Vagina (tissue), 2 donors: ENCODE results near the gene SLC6A4. TPM values are rescaled to one million over a fixed set of nuclear protein-coding genes. Genes with fewer than 3 reads are reported as not detected.

Experiments used
- DNase-seq, 2 donors: peaks; one replicate each; pipeline ENCODE4 v3.0.0-alpha.2; 2017; ENCODE audit errors: extremely low spot score in 2 of 2
- H3K27ac ChIP-seq: fragments of 200-600 bp; sonication (generic); one replicate; pipeline ENCODE4 v1.5.1; 2019
- H3K27me3 ChIP-seq: fragments of 200-600 bp; sonication (generic); one replicate; pipeline ENCODE4 v1.5.1; 2019
- H3K36me3 ChIP-seq, 2 donors: fragments of 200-600 bp; sonication (generic); one replicate each; pipeline ENCODE4 v1.5.1; 2017 to 2019
- H3K4me1 ChIP-seq: fragments of 200-600 bp; sonication (generic); one replicate; pipeline ENCODE4 v1.5.1; 2019
- H3K4me3 ChIP-seq, 2 donors: fragments of 200-600 bp; sonication (generic); 1 replicate in 1 of 2; 2 replicates in 1 of 2; pipeline ENCODE4 v1.5.1; 2016 to 2019
- H3K9me3 ChIP-seq: fragments of 200-600 bp; sonication (generic); one replicate; pipeline ENCODE4 v1.5.1; 2019
- POLR2A ChIP-seq, 2 donors: fragments of 450-650 bp; IDR thresholded peaks; one replicate each; pipeline ENCODE4 v1.6.1; 2017; ENCODE audit warnings: antibody characterized with exemption in 2 of 2, mild to moderate bottlenecking in 2 of 2, moderate library complexity in 2 of 2
- POLR2AphosphoS5 ChIP-seq, 2 donors: sonication (generic); formaldehyde crosslinking; IDR thresholded peaks; one replicate each; pipeline ENCODE4 v1.9.0; 2017; ENCODE audit warnings: antibody characterized with exemption in 2 of 2, mild to moderate bottlenecking in 2 of 2, low read depth in 1 of 2; ENCODE audit not compliant: insufficient read depth in 1 of 2
- intact Hi-C: fragments of 100-400 bp; cut with DNase I; formaldehyde crosslinking; loops from one replicate; pipeline ENCODE4 v1.15.1; 2023
- total RNA-seq: library from RNA; depleted of rRNA; stranded (reverse); fragments of >200 nt; gene quantifications from one replicate; pipeline ENCODE4 v1.2.3, GENCODE V29; 2016
- TF ChIP-seq, protein P1 (sequence below), 3 experiments: fragments of 450-650 bp in 2 of 3; fragments of 200-600 bp in 1 of 3; sonication (generic) in 1 of 3; IDR thresholded peaks; one replicate each; pipeline ENCODE4 v1.5.1; 2017 to 2019; ENCODE audit warnings: antibody characterized with exemption in 3 of 3, mild to moderate bottlenecking in 2 of 3, moderate library complexity in 2 of 3

SLC6A4 gene
- total RNA-seq, 1 donor from 2014 or later = 0.98 TPM

DNA sequence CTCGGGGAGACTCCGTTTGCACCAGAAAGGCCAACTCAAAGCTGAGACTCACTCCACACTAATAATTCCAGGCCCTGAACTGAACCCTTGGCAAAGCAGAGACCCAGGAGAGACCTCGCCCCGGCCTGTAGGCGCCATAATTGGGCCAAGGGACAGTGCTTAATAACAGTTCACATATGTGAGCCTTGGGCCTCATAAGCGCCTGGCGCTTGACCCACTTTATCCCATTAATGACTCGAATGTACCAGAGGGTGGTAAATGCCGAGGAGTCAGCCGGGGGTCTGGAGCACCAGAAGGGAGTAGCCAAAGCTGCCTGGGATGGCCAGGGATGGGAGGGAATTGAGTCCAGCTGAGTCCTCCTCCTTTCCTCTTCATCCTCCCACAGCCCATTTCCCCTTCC lies 24.6 kb downstream of the SLC6A4 start:
- H3K27me3 ChIP-seq = no peaks in the 10 kb centered on the region
- no peak for DNase-seq
- no peak overlapping the region for H3K27ac ChIP-seq
- intact Hi-C loops = no loop called here
- no peaks in the 10 kb centered on the region for H3K9me3 ChIP-seq
- H3K4me3 ChIP-seq = no peak overlapping the region
- TF ChIP-seq POLR2A (IDR thresholded peaks at IDR 0.05) = no peak
- TF ChIP-seq, protein P1, sequence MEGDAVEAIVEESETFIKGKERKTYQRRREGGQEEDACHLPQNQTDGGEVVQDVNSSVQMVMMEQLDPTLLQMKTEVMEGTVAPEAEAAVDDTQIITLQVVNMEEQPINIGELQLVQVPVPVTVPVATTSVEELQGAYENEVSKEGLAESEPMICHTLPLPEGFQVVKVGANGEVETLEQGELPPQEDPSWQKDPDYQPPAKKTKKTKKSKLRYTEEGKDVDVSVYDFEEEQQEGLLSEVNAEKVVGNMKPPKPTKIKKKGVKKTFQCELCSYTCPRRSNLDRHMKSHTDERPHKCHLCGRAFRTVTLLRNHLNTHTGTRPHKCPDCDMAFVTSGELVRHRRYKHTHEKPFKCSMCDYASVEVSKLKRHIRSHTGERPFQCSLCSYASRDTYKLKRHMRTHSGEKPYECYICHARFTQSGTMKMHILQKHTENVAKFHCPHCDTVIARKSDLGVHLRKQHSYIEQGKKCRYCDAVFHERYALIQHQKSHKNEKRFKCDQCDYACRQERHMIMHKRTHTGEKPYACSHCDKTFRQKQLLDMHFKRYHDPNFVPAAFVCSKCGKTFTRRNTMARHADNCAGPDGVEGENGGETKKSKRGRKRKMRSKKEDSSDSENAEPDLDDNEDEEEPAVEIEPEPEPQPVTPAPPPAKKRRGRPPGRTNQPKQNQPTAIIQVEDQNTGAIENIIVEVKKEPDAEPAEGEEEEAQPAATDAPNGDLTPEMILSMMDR (IDR thresholded peaks at IDR 0.05) = no peak
- TF ChIP-seq POLR2AphosphoS5 (IDR thresholded peaks at IDR 0.05; ENCODE audit: insufficient read depth in 1 of 2, low read depth in 1 of 2) = no peak
- H3K4me1 ChIP-seq = no peaks in the 10 kb centered on the region
- no peaks in the 10 kb centered on the region for H3K36me3 ChIP-seq

DNA sequence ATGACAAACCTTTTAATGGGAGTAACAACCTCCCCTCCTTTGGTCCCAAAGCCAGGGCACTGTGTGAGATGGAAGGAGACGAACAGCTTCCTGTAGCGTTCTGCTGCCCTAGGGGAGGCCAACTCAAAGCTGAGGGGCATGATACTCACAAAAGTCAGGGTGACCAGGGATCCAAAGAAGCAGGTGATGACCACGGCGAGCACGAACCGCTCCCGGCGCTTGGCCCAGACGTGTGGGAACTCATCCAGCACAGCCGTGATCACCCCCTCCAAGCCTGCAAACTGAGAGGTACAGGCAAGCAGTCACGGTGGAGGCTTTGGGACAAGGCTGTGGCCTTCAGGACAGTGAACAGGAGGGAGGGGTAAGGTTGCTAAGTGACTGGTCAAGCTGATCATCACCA lies 25.1 kb downstream of the SLC6A4 start:
- Histone ChIP-seq H3K27ac (no peak overlapping the region), H3K4me3 (no peak overlapping the region), H3K27me3 (no peaks in the 10 kb centered on the region), H3K4me1 (no peaks in the 10 kb centered on the region), H3K36me3 (no peaks in the 10 kb centered on the region), H3K9me3 (no peaks in the 10 kb centered on the region)
- intact Hi-C loops = no loop called here
- TF ChIP-seq POLR2A (IDR thresholded peaks at IDR 0.05) (no peak), POLR2AphosphoS5 (IDR thresholded peaks at IDR 0.05; ENCODE audit: insufficient read depth in 1 of 2, low read depth in 1 of 2) (no peak)
- TF ChIP-seq, protein P1 (IDR thresholded peaks at IDR 0.05) = no peak
- DNase-seq = no peak

DNA sequence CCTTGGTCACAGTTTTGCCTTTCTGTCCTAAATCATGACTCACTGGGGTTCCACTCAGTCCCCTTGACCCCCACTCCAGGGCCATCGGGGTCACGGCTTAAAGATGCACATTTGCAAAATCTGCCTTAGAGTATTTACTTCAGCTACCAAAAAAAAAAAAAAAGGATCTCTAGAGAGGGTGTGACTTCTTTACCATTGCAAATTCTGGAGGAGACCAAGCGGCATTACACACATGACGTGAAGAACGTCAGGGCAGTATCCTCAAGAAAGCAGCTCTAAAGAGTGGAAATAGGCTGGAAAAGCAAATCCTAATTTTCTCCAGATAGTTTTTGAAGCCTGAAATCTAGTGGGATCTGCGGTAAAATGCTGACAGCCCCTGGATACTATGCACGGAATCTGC lies 25.6 kb downstream of the SLC6A4 start:
- Histone ChIP-seq H3K9me3 (no peaks in the 10 kb centered on the region), H3K4me1 (no peaks in the 10 kb centered on the region), H3K27me3 (no peaks in the 10 kb centered on the region), H3K36me3 (no peaks in the 10 kb centered on the region), H3K27ac (no peak overlapping the region), H3K4me3 (no peak overlapping the region)
- no peak for TF ChIP-seq POLR2AphosphoS5 (IDR thresholded peaks at IDR 0.05; ENCODE audit: insufficient read depth in 1 of 2, low read depth in 1 of 2)
- no peak for TF ChIP-seq POLR2A (IDR thresholded peaks at IDR 0.05)
- TF ChIP-seq, protein P1 (IDR thresholded peaks at IDR 0.05) = no peak
- no peak for DNase-seq
- intact Hi-C loops = no loop called here

DNA sequence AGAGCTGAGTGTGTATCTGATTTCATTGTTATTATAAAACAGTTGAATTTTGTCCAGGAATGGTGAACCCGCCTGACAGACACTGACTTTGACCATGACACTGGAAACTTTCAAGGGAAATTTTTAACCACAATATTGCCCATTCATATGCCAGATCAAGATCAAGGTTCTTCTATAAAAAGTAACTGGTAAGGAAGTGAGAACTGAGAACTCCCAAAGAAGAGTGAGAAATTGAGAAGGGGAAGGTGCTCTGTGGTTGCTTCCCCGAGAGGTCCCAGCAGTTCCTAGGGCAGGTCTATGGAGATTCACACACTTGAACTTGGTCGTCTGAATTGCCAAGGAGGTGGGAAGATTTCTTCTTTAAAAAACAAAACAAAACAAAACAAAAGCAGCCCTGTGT lies 27.3 kb downstream of the SLC6A4 start:
- H3K27me3 ChIP-seq = no peaks in the 10 kb centered on the region
- no peak overlapping the region for H3K4me3 ChIP-seq
- no peaks in the 10 kb centered on the region for H3K36me3 ChIP-seq
- no peak for DNase-seq
- no peaks in the 10 kb centered on the region for H3K9me3 ChIP-seq
- intact Hi-C loops = no loop called here
- TF ChIP-seq, protein P1 (IDR thresholded peaks at IDR 0.05) = no peak
- TF ChIP-seq POLR2AphosphoS5 (IDR thresholded peaks at IDR 0.05; ENCODE audit: insufficient read depth in 1 of 2, low read depth in 1 of 2) (no peak), POLR2A (IDR thresholded peaks at IDR 0.05) (no peak)
- H3K4me1 ChIP-seq = no peaks in the 10 kb centered on the region
- no peak overlapping the region for H3K27ac ChIP-seq

DNA sequence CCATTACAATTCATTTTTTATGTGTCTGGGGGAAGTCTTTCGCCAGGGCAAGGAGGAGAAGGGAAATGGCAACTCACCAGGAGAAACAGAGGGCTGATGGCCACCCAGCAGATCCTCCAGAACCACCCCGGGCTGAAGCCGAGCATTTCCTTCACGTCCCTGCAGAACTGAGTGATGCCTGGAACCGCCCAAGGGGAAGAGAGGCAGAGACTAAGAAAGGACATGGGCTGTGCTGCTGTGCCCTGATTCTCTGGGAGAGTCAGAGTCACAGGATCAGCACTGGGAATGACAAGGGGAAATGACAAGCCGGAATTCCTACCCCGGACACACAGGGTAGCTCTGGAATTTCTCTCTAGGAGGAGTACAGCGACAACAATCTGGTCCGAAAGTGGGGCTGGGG lies 27.8 kb downstream of the SLC6A4 start:
- Histone ChIP-seq H3K27me3 (no peaks in the 10 kb centered on the region), H3K9me3 (no peaks in the 10 kb centered on the region), H3K36me3 (no peaks in the 10 kb centered on the region), H3K4me1 (no peaks in the 10 kb centered on the region), H3K4me3 (no peak overlapping the region), H3K27ac (no peak overlapping the region)
- intact Hi-C loops = no loop called here
- no peak for TF ChIP-seq POLR2AphosphoS5 (IDR thresholded peaks at IDR 0.05; ENCODE audit: insufficient read depth in 1 of 2, low read depth in 1 of 2)
- TF ChIP-seq, protein P1 (IDR thresholded peaks at IDR 0.05) = no peak
- no peak for TF ChIP-seq POLR2A (IDR thresholded peaks at IDR 0.05)
- no peak for DNase-seq
